ENCODE data around the gene CCT5.

Gene CCT5

DNA sequence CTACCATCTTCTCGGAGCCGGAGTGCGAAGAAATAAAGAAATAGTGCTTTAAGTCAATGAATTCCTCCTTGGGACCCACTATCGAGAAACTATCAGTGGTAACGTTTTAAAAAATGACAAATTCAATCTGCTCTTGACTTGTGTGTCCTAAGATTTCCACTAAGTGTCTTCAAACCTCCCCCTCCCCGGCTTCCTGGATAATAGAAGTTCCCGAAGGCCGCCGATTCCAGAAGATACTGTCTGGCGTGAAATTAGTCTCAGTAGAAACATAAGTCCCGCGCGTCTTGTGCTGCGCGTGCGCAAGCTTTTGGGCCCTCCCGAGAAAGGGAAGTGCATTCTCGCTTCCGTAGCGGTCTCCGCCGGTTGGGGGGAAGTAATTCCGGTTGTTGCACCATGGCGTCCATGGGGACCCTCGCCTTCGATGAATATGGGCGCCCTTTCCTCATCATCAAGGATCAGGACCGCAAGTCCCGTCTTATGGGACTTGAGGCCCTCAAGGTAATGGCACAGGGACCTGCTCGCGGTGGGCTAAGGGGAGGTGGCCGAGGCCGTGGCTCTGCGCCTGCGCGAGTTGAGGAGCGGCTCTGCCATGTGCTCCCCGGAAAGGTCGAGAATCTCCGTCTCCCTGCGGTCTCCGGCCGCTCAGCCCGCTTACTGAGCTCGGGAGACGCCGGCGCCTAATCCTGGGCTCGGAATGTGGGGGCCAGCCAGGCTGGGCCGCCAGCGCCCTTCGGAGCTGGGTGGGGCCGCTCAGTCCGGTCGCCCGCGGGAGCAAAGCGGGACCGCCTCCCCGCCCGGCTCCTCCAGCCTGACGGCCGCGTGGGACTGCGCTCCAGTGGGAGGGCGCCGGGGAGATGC is at the start of gene CCT5:
CCT5 (plus strand) TSS at position 333 of the 858 bp plus-strand sequence; CDS start at position 394, 61 bp downstream.
- DNase-seq (ENCODE audit: low spot score), result peak; percentile 99

DNA sequence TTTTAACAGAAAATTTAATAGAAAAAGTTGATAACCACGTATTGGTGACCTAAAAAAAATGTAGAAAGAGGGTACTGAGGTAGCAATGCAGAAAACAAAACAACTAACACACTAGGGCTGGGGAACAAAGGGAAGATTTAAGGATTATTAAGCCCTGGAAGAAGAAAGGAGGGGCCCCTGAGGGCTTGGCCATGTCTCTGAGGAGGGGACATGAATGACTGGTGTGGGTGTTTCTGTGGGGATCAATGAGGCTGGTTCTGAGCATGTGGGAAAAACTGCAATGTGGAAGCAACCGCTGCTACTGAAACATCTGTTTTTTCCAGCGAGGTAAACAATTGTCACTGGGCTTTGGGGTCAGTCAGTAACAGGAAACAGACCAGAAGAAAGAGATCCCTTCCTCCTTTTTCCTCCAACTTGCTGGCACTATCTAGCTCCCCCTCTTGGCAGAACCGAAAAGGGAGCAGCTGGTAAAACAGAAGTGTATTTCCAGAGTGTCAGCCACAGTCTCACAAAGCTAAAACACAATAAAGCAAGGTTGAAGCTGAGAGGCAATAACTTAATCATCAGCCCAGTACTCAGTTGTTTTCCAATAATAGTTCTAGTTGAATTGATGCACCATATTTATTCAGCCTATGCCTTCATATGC is 48.7 kb upstream of the CCT5 start:
- DNase-seq (ENCODE audit: low spot score), result no peak

DNA sequence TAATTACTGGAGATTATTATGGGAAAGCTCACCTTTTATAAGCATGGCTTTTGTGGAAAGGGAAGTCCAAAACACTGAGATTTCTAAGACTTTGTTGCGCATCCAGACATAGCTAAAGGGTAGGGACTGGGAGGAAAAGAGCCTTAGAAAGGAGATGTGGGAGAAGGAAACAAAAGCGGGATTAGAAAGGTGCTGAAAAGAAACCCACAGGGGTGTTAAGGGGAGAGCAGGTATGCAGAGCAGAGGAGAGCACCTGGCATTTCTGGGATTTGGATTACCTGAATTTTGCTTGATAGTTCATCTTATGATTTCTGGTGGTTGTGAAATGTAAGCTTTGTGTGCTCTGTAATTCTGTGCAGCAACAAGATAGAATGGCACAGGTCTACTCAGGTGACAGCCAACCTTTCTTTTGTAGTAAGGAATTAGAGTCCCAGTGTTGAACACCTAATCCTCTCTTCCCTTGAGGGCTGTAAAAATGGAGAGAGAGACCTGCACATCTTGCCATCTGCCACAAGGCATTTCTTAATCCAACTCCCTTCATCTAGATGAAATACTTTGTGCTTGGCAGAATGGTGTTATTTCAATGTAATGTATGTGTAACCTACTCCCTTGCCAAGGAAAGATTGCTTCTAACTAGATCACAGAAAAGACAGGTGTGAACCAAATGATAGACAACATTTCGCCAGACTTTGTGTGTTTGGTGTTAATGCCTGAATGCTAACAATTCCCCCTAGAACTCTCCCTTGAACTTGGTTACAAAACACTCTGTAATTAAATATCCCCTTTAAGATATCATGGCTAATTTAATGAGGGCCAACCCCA is 47.8 kb upstream of the CCT5 start:
- no peak for DNase-seq (ENCODE audit: low spot score)

DNA sequence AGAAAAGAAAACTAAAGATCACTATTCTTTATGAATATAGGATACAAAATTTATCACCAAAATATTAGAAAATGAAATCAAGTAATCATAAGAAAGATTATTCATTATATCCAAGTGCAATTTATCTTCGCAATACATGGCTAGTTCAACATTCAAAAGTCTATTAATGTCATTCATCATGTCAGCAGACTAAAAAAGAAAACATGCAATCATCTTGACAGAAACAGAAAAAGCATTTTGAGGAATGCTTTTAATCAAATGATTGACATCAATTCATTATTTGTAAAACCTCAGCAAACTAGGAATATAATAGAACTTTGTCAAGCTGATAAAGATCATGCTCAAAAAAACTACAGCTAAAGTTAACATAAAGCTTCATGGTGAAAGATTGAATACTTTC is 41.1 kb upstream of the CCT5 start:
- no peak for DNase-seq (ENCODE audit: low spot score)

DNA sequence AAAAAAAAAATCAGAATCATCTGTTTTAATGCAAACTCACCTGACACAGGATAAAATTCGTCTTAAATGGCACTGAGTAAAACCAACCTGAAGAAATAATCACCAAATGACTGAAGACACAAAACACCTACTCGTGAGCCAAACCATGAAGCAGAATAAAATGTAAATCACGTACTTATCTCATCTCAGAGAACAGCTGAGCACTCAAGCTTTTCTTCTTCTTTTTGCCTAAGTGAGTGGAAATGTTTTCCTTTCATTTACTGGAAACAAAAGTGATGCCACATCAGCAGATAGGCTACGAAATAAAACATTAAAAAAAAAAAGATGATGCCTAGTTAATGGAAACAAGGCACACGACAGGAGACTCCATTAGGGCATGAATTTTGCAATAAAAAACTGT is 36.8 kb upstream of the CCT5 start:
- no peak for DNase-seq (ENCODE audit: low spot score)

DNA sequence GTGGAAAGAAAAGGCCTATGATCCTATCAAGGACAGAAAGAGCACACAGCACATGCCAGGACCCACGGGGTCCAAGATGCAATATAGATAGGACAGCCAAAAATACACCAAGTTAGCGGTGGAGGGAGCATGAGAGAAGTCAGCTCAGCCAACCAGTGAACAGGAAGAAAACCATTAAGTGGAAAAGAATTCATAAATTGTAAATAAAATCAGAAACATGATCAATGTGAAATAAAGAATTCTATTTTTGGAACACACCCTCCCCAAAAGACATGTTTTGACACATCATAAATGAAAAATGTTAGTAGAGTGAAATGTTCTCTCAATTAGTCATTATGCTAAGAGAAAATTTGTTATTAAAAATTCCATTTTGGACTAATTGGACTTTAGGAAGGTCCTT is 36.0 kb upstream of the CCT5 start:
- no peak for DNase-seq (ENCODE audit: low spot score)

DNA sequence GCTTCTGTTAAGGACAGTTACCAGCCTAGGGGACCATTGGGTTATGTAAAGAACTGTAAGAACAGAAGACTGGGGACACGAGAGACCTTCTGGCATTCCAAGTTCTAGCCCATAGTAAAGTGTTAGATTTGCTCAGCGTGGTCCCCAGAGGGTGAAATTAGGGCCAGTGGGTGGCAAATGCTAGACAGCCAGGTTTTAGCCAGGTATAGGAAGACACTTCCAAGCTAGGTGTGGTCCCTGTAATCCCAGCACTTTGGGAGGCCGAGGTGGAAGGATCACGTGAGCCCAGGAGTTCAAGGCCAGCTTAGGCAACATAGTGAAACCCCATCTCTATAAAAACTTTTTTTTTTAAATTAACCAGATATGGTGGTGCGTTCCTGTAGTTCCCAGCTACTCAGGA is 34.7 kb upstream of the CCT5 start:
- no peak for DNase-seq (ENCODE audit: low spot score)

DNA sequence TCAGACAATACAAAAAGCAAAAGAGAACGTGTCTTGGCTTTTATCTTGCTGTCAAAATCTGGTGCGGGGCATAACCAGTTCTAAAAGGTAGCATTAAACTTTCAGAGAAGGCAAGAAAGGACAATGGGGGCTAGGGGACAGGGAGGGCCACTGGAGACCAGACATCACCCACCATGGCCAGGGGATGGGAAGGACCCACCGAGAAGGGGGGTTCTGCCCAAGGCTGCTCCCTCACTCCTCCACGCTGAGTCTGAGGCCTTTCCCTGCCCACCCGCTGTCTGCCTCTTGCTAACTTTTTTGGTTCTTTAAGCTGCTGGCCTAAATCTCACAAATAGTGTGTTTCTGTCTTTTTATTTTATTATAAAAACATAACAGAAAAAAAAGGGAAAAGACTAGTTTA is 34.0 kb upstream of the CCT5 start:
- no peak for DNase-seq (ENCODE audit: low spot score)

DNA sequence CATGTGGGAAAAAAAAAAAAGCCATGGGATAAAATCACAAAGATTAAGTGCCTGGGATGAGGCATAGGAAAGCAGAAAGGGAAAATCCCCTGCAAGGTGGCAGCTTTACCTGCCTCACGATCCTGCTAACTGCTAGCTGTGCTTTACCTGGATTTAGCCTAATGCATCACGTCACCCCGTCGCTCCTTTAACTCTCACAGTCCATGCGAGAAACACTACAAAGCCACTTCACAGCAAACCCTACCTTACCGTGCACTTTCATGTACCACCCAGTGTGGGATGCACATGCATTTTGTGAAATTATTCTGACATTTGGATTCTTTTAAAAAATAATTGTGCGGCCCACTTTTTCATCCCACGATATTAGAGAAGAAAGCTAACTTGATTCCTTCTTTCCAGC is 31.4 kb upstream of the CCT5 start:
- DNase-seq (ENCODE audit: low spot score), result no peak

DNA sequence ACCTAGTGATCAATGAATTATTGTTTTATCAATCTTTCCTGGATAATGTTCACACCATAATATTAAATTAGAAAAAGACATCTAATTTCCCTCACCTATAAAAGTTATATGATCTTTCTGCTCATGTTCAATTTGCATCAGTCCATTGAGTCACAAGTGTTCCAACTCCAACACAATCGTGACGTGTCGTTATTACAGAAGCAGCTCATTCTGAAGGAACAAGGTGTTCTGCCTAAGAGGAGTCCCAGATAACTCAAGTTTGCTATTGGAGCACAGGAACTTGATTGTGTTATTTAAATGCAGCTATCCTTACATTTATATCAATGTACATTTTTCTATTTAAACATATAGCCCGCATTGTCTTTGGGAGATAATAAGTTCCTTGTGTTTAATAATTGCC is 31.0 kb upstream of the CCT5 start:
- DNase-seq (ENCODE audit: low spot score), result no peak

DNA sequence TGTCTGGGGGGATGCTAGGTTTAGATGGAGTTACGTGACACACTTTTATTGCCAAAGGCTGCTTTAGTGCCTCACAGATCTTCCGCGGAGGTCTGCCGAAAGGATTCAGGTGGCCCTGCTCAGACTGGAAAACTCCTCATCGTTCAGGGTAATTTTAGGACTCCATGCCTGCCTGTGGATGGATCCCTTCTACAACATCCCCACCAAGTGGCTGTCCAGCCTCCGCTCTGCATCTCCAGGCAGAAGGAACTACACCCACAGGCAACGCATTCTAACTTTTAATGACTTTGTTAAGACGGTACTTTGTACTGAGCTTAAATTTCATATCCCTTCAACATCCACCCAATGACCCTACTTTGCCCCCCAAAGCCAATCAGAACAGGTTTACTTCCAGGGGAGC is 29.8 kb upstream of the CCT5 start:
- no peak for DNase-seq (ENCODE audit: low spot score)

DNA sequence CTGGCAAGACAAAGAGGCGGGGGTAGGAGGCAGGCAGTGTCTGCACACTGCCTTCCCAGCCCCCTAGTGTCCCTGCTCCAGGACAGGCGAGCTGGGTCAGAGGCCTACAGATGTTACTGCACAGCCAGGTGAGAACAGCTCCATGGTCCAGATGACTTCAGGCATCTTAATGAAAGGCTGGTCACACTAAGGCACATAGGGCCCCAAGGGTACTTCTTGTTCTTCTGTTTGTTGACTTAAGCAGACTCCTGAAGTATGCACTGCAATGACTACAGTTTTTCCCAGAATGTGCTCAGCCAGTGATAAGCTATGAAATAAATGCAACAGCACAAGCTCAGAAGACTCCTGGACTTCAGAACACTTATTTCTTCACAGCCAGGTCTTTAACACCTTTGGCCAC is 27.8 kb upstream of the CCT5 start:
- no peak for DNase-seq (ENCODE audit: low spot score)

DNA sequence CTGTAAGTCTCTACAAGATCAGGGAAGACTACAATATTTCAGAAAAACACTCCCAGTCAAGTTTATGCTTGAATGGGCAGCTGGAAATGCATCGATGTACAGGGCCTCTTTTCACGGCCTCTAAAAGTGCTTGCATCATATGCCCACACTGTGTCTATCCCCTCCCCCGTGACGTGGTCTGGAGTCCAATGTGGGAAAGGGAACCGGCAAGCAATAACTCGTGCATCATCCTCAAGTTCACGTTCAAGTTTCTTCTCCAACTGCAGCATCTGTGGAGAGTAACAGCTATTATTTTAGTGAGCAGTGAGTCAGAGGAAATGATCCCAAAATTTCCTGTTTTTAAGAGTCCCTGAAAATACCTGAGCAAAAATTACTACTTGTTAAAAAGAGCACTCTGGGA is 22.7 kb upstream of the CCT5 start:
- no peak for DNase-seq (ENCODE audit: low spot score)

DNA sequence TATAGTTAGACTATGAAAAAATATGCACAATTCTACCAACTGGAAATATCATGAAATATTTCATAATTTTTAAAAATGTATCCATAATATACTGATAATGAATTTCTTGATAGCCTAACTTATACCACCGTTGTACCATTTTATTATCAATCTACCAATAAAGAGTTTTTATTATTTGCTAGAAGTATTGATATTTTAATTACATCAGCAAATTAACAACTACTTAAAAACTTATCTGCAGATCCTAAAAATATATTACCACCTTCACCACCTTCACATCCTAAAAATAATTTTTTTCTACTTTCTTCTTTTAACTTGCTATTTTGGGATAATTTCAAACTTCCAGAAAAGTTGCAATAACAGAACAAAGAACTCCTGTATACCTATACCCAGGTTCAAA is 21.8 kb upstream of the CCT5 start:
- DNase-seq (ENCODE audit: low spot score), result no peak

DNA sequence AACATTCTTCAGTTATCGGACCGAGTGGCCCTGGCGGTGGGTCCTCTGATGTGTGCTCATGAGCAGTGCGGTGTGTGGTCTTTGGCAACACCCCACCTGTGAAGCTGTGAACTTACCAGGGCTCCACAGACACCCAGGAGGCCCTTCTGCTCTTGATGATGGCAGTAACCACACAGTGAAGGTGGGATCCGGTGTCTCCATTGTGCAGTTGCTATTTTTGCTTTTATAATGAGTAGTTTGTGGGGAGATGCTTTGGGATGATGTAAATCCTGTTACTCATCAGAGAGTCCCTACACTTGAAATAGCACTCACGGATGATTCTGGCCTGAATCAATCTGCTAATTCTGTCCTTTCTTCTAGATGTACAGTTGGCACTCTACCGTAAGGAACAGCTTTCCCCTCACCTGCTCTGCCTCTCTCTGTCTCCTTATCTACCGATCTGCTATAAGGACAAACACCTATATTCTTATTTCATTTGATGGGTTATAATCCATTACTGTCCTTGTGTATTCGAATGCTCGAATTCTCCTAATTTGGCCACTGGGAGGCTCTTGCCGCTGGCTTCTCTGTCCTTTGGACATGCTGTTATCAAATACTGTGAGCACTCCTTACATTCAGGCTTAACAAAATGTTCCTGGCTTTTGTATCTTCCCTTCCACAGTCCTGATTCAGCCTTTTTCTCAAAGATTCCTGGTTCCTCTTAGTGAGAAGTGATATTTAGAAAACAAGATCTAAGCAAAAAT is 20.6 kb upstream of the CCT5 start:
- no peak for DNase-seq (ENCODE audit: low spot score)

DNA sequence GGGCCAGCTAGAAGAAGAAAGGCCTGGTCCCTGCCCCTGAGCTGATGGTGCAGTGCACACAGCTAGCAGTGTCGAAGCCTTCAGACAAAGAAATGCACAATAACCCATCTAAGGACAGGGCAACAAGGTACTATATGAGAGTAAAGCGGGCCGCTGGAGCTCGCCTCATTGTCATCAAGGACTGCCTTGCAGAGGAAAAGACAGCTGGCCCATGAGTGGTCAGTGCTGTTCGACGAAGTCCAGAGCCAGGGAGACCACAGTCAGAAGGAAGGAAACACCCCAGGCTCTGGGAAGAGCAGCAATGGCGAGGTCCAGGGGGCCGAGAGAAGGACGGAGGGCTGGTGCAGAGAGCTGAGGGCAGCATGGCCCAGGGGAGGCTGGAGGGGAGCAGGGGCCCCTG is 17.7 kb upstream of the CCT5 start:
- no peak for DNase-seq (ENCODE audit: low spot score)

DNA sequence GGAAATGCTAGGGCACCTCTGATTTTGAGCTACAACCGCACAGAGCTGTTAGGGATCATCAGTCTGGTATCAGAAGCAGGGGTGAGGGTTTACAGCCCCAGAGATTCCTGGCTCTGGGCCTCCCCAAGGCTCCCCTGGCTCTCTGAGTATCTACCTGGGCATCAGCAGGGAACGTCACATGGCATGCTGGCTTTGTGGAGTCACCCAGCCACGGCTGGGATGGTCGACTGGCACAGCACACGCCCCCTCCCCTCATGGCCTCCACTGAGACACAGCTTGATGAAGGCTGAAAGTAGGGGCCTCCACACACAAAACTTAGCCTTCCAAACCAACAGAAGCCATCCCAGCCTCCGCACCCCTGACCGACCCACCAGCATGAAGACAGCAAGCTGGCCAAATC is 17.1 kb upstream of the CCT5 start:
- no peak for DNase-seq (ENCODE audit: low spot score)

DNA sequence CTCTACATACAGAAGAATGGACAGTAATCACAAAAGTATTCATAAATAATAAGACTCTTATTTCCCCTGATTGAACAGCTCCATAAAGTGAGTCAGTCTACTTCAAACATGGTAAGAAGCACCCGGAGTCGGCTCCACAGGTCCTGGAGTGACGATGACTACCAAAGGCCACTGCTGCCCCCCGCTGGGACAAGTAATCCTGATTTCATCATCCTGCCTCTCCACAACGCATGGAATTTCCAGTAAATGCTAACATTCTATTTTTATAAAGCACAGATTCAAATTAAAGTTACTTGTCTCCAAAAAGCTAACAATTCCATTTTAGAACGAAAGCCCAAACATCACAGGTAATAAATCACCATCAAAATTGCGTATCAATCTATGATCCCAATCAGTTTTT is 16.6 kb upstream of the CCT5 start:
- no peak for DNase-seq (ENCODE audit: low spot score)

DNA sequence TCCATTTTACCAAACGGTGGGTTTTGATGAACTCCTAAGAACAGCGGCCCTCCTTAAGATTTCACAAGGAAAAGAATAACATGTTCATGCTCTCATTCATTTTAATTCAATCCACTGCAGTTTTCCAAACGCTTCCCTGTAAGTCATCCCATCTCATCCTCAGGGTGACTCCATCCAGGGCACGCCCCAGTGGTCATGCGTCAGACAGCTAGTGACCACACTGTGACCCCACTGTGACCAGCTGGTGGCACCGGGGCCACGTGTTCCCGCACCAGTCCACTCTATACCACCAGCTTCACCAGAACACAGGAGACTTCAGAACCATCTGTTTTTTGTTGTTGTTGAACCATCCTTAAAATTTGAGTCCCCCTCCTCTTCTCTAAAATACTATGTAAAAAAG is 14.7 kb upstream of the CCT5 start:
- DNase-seq (ENCODE audit: low spot score), result no peak

DNA sequence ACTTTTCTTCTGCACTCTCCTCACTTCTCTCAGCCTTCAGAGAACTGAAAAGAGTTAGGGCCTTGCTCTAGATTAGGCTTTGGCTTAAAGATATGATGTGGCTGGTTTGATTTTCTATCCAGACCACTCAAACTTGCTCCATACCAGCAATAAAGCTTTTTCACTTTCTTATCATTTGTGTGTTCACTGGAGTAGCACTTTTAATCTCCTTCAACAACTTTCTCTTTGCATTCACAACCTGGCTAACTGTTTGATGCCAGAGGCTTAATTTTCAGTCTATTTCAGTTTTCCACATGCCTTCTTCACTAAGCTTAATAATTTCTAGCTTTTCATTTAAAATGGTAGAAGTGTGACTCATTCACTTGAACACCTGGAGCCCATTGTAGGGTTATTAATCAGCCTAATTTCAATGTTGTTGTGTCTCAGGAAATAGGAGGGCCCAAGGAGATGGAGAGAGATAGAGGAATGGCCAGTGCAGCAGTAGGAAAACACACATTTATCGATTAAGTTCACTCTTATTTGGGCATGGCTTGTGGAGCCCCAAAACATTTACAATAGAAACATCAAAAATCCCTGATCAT is 6.3 kb upstream of the CCT5 start:
- no peak for DNase-seq (ENCODE audit: low spot score)

DNA sequence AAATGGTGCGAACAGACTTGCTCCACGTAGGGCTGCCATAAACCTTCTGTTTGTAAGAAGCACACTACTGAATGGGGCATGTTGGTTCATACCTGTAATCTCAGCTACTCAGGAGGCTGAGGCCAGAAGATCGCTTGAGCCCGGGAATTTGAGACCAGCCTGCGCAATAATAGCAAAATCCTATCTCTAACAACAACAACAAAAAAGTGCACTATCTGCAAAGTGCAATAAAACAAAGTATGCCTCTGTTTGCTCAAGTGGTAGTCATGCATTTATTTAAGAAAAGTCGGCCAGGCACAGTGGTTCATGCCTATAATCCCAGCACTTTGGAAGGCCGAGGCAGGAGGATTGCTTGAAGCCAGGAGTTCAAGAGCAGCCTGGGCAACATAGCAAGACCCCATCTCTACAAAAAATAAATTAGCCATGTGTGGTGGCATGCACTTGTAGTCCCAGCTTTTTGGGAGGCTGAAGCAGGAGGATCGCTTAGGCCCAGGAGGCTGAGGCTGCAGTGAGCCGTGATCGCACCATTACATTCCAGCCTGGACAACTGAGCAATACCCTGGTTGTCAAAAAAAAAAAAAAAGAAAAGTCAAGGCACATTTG is 5.6 kb upstream of the CCT5 start:
- no peak for DNase-seq (ENCODE audit: low spot score)

Measured in hematopoietic multipotent progenitor cell treated with erythropoietin and hydrocortisone succinate and interleukin-3 and kit ligand, for 15 days (in vitro differentiated cells).